Naive thymus-derived CD4-positive, alpha-beta T cell (primary cell): Measurements from ENCODE around the gene SPN. TPM values are rescaled to one million over a fixed set of nuclear protein-coding genes. Genes with fewer than 3 reads are reported as not detected.

Experiments used
- ATAC-seq: fragments of 150-1000 bp; cut with Tn5 transposase; 2 replicates; pipeline ENCODE4 v1.10.0; 2021; ENCODE audit warnings: mild to moderate bottlenecking, moderate library complexity
- CTCF ChIA-PET: fragments of 350-600 bp; sonication (Branson Sonifier 250); formaldehyde crosslinking; loops from one replicate; lab custom pipeline; 2021; ENCODE audit warnings: antibody characterized with exemption; lab: Charles Lee
- POLR2A ChIA-PET: fragments of 350-600 bp; sonication (Branson Sonifier 250); formaldehyde crosslinking; loops from one replicate; lab custom pipeline; 2021; ENCODE audit warnings: antibody characterized with exemption, inconsistent platforms; lab: Charles Lee
- DNase-seq, 9 donors: peaks; one replicate each; pipeline versions ENCODE4 v3.0.0 to v3.0.0-alpha.2; 2020 to 2022; ENCODE audit warnings: mixed read lengths in 1 of 9
- H3K27ac ChIP-seq: one replicate; pipeline ENCODE4 v1.7.0; 2013; ENCODE audit warnings: mild to moderate bottlenecking, low read depth, low read length, moderate library complexity
- H3K27me3 ChIP-seq, 2 donors: one replicate each; pipeline ENCODE4 v1.7.0; 2013; ENCODE audit warnings: low read length in 2 of 2, mild to moderate bottlenecking in 2 of 2, moderate library complexity in 2 of 2; ENCODE audit not compliant: control insufficient read depth in 2 of 2, insufficient read depth in 2 of 2
- H3K36me3 ChIP-seq, 3 experiments: 1 replicate in 2 of 3; 2 replicates in 1 of 3; pipeline ENCODE4 v1.7.0; 2013; ENCODE audit warnings: low read length in 3 of 3, mild to moderate bottlenecking in 3 of 3, moderate library complexity in 1 of 3; ENCODE audit not compliant: insufficient read depth in 3 of 3, control insufficient read depth in 2 of 3
- H3K4me1 ChIP-seq, 2 donors: one replicate each; pipeline ENCODE4 v1.7.0; 2013; ENCODE audit warnings: low read length in 2 of 2, mild to moderate bottlenecking in 2 of 2, moderate library complexity in 1 of 2; ENCODE audit not compliant: control insufficient read depth in 2 of 2, insufficient read depth in 2 of 2
- H3K4me3 ChIP-seq: 2 replicates; pipeline ENCODE4 v1.7.0; 2013; ENCODE audit warnings: mild to moderate bottlenecking, low read length
- H3K9me3 ChIP-seq, 3 experiments: 1 replicate in 2 of 3; 2 replicates in 1 of 3; pipeline ENCODE4 v1.7.0; 2013; ENCODE audit warnings: low read length in 3 of 3; ENCODE audit not compliant: control insufficient read depth in 2 of 3
- H3K27ac Mint-ChIP-seq, 9 donors: one replicate each; pipeline ENCODE4 v1.8.0; 2020 to 2022; ENCODE audit warnings: mixed read lengths in 9 of 9, mild to moderate bottlenecking in 8 of 9, moderate library complexity in 5 of 9, inconsistent platforms in 2 of 9
- H3K27me3 Mint-ChIP-seq, 5 donors: one replicate each; pipeline ENCODE4 v1.8.0; 2021 to 2022; ENCODE audit warnings: mixed read lengths in 5 of 5, mild to moderate bottlenecking in 1 of 5
- H3K36me3 Mint-ChIP-seq, 5 donors: one replicate each; pipeline ENCODE4 v1.8.0; 2020 to 2022; ENCODE audit warnings: mixed read lengths in 5 of 5, mild to moderate bottlenecking in 3 of 5, inconsistent platforms in 1 of 5
- H3K4me1 Mint-ChIP-seq, 7 donors: one replicate each; pipeline ENCODE4 v1.8.0; 2020 to 2022; ENCODE audit warnings: mixed read lengths in 7 of 7, mild to moderate bottlenecking in 3 of 7, inconsistent platforms in 1 of 7
- H3K4me3 Mint-ChIP-seq, 10 donors: one replicate each; pipeline ENCODE4 v1.8.0; 2020 to 2022; ENCODE audit warnings: mild to moderate bottlenecking in 10 of 10, mixed read lengths in 10 of 10, moderate library complexity in 6 of 10, inconsistent platforms in 2 of 10
- H3K9me3 Mint-ChIP-seq, 11 donors: one replicate each; pipeline ENCODE4 v1.8.0; 2020 to 2022; ENCODE audit warnings: mixed read lengths in 11 of 11, mild to moderate bottlenecking in 4 of 11, inconsistent platforms in 1 of 11, moderate library complexity in 1 of 11
- intact Hi-C, 2 donors: fragments of 100-400 bp; cut with micrococcal nuclease; formaldehyde crosslinking; loops; one replicate each; pipeline ENCODE4 v1.15.1; 2023
- polyA plus RNA-seq, 2 donors: library from polyadenylated mRNA; unstranded; fragments of 300-500 nt; fragmentation: Illumina TruSeq; gene quantifications; one replicate each; pipeline ENCODE4 v1.2.3, GENCODE V29; 2021
- total RNA-seq, 6 experiments: library from RNA in 5 of 6; stranded (reverse) in 5 of 6; gene quantifications; 1 replicate in 5 of 6; 2 replicates in 1 of 6; pipeline ENCODE4 v1.2.3 and lab custom pipeline; 2021 to 2026

Gene SPN
- total and polyA plus RNA-seq, 7 experiments from 2014 or later = 79.5 to 333 (median 124) TPM

- no peaks in the 10 kb centered on the region for H3K9me3 ChIP-seq
- H3K36me3 Mint-ChIP-seq = no peaks in the 10 kb centered on the region
- peaks cover 8 to 15% (median 12%) of the 10 kb centered on the region in 7 donors for H3K4me1 Mint-ChIP-seq
- no peaks in the 10 kb centered on the region for H3K27me3 ChIP-seq
- no peaks in the 10 kb centered on the region for H3K9me3 Mint-ChIP-seq
- H3K27me3 Mint-ChIP-seq = peaks cover 0 to 22% (median 0%) of the 10 kb centered on the region in 5 donors
- H3K36me3 ChIP-seq = no peaks in the 10 kb centered on the region
- no peak overlapping the region for H3K27ac Mint-ChIP-seq
- DNase-seq (no peak), ATAC-seq (no peak)
- no peak overlapping the region for H3K4me3 ChIP-seq
- POLR2A ChIA-PET = interaction anchor here (1.0 to 4.8 kb wide), 4 partner anchors 9 to 31 kb away, joined by 3 to 34 read pairs (median 3); no protein-coding TSS in a partner anchor
- H3K4me3 Mint-ChIP-seq = no peak overlapping the region
- intact Hi-C loops = no loop called here
- peaks cover 6% of the 10 kb centered on the region in 2 donors for H3K4me1 ChIP-seq
- H3K27ac ChIP-seq = no peak overlapping the region
- CTCF ChIA-PET = interaction anchor here (1.7 to 14.9 kb wide), 2 partner anchors 14 to 16 kb away, joined by 9 to 134 read pairs; no protein-coding TSS in a partner anchor
These were observed 51.3 kb downstream of the SPN start for GRCh38 chr16:29714396-29714795.

- ChIA-PET POLR2A (interaction anchor here (0.6 to 4.8 kb wide), 5 partner anchors 8 to 79 kb away, joined by 3 to 34 read pairs (median 3); no protein-coding TSS in a partner anchor), CTCF (interaction anchor here (1.7 to 14.9 kb wide), 2 partner anchors 15 kb away, joined by 9 to 134 read pairs; no protein-coding TSS in a partner anchor)
- H3K36me3 ChIP-seq = no peaks in the 10 kb centered on the region
- peaks cover 0 to 20% (median 0%) of the 10 kb centered on the region in 5 donors for H3K27me3 Mint-ChIP-seq
- H3K9me3 ChIP-seq = no peaks in the 10 kb centered on the region
- no peak for ATAC-seq
- no peak for DNase-seq
- H3K36me3 Mint-ChIP-seq = no peaks in the 10 kb centered on the region
- no peak overlapping the region for H3K27ac ChIP-seq
- H3K27me3 ChIP-seq = no peaks in the 10 kb centered on the region
- H3K9me3 Mint-ChIP-seq = no peaks in the 10 kb centered on the region
- H3K4me1 Mint-ChIP-seq = peaks cover 8 to 11% (median 9%) of the 10 kb centered on the region in 7 donors
- no peak overlapping the region for H3K27ac Mint-ChIP-seq
- peaks cover 3 to 6% of the 10 kb centered on the region in 2 donors for H3K4me1 ChIP-seq
- H3K4me3 ChIP-seq = no peak overlapping the region
- intact Hi-C loops = no loop called here
- H3K4me3 Mint-ChIP-seq = no peak overlapping the region
These were observed 51.9 kb downstream of the SPN start for GRCh38 chr16:29714972-29715371.

DNA sequence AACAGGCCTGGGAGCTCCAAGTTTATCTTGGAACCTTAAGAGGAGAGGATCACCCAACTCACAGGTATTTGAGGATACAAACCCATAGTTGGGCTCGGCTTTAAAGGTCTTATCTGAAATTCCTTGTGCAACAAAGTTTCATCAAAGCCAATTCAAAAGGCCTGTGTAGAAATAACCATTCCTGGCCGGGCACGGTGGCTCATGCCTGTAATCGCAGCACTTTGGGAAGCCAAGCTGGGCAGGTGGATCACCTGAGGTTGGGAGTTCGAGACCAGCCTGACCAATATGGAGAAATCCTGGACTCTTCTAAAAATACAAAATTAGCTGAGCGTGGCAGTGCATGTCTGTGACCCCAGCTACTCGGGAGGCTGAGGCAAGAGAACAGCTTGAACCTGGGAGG is 54.1 kb downstream of the SPN start:
- intact Hi-C loops = no loop called here
- Mint-ChIP-seq H3K4me3 (no peak overlapping the region), H3K27me3 (peaks cover 0 to 17% (median 0%) of the 10 kb centered on the region in 5 donors), H3K27ac (no peak overlapping the region), H3K9me3 (peaks cover 0 to 1% (median 0%) of the 10 kb centered on the region in 11 donors), H3K36me3 (no peaks in the 10 kb centered on the region), H3K4me1 (peaks cover 8 to 12% (median 11%) of the 10 kb centered on the region in 7 donors)
- Histone ChIP-seq H3K9me3 (no peaks in the 10 kb centered on the region), H3K27me3 (no peaks in the 10 kb centered on the region), H3K36me3 (no peaks in the 10 kb centered on the region), H3K27ac (no peak overlapping the region), H3K4me3 (no peak overlapping the region), H3K4me1 (no peaks in the 10 kb centered on the region)
- no peak for DNase-seq
- POLR2A ChIA-PET = interaction anchor here (0.7 to 4.8 kb wide), 3 partner anchors 16 to 29 kb away, joined by 3 to 34 read pairs (median 6); partner anchors contain the start of gene C16orf54
- ATAC-seq = no peak
- CTCF ChIA-PET = interaction anchor here (0.8 to 14.9 kb wide), 4 partner anchors 17 to 38 kb away, joined by 3 to 134 read pairs (median 3); no protein-coding TSS in a partner anchor

DNA sequence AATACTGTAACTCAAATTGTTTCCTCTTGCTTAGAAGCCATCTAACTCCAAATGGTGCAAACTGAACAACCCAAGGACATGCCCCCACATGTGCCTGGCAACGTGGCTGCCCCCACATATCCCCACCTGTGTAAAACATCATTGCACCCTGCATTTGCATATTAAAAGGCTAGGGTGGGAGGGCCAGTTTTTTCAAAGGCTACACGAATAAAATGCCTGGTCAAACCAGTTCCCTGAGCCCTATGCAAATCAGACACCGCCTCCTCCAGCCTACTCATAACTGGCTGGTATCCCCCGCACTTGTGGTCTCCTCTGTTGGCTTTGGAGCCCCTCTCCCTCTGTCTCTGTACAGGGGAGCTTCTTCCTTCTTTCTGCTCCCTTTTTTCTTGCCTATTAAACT is 56.0 kb downstream of the SPN start:
- Histone ChIP-seq H3K4me3 (no peak overlapping the region), H3K36me3 (no peaks in the 10 kb centered on the region), H3K9me3 (no peaks in the 10 kb centered on the region), H3K27me3 (no peaks in the 10 kb centered on the region), H3K27ac (no peak overlapping the region), H3K4me1 (no peaks in the 10 kb centered on the region)
- Mint-ChIP-seq H3K4me3 (peak overlapping the region in 1 of 10 donors; percentile 25), H3K36me3 (no peaks in the 10 kb centered on the region), H3K27ac (peak overlapping the region in 1 of 9 donors; percentile 29), H3K9me3 (peaks cover 0 to 1% (median 0%) of the 10 kb centered on the region in 11 donors), H3K27me3 (peaks cover 0 to 17% (median 0%) of the 10 kb centered on the region in 5 donors), H3K4me1 (peaks cover 10 to 16% (median 12%) of the 10 kb centered on the region in 7 donors)
- POLR2A ChIA-PET = interaction anchor here (0.6 to 1.4 kb wide), 2 partner anchors 19 to 25 kb away, joined by 3 to 4 read pairs; no protein-coding TSS in a partner anchor
- intact Hi-C loops = no loop called here
- CTCF ChIA-PET = interaction anchor here (0.6 to 14.9 kb wide), 4 partner anchors 19 to 561 kb away, joined by 3 to 134 read pairs (median 5); partner anchors contain the start of gene KIF22
- ATAC-seq = no peak
- no peak for DNase-seq

Other genes with a start within 250 kb of the SPN start
- gene BOLA2, start 208.9 kb upstream of the SPN start, total RNA-seq = 10 to 100 TPM in 4 of 5 experiments, 1 to 10 TPM in 1; 8.6 to 18.9 (median 11.5) TPM
- gene BOLA2, start 208.9 kb upstream of the SPN start, polyA plus RNA-seq = 10 to 100 TPM; 14.0 to 21.2 TPM
- 10 to 100 TPM; 19.6 to 46.5 (median 44.3) TPM for gene SLX1B, start 208.7 kb upstream of the SPN start, total RNA-seq
- 10 to 100 TPM in 1 of 2 donors, 1 to 10 TPM in 1; 3.4 to 11.9 TPM for gene SLX1B, start 208.7 kb upstream of the SPN start, polyA plus RNA-seq
- 1 to 10 TPM; 2.0 to 9.1 (median 6.0) TPM for gene SULT1A4, start 203.3 kb upstream of the SPN start, total RNA-seq
- gene SULT1A4, start 203.3 kb upstream of the SPN start, polyA plus RNA-seq = 1 to 10 TPM in 1 of 2 donors, not detected in 1; 1.4 TPM
- 100 to 1,000 TPM in 2 of 5 experiments, 10 to 100 TPM in 3; 73.1 to 189 (median 88.3) TPM for gene NPIPB12, start 156.8 kb upstream of the SPN start, total RNA-seq
- gene NPIPB12, start 156.8 kb upstream of the SPN start, polyA plus RNA-seq = 1 to 10 TPM; 3.7 to 9.5 TPM
- gene QPRT, start 15.9 kb downstream of the SPN start, total RNA-seq = 1 to 10 TPM in 3 of 5 experiments, under 1 TPM in 2; 0.57 to 6.5 (median 1.4) TPM
- under 1 TPM; 0.54 to 0.66 TPM for gene QPRT, start 15.9 kb downstream of the SPN start, polyA plus RNA-seq
- 100 to 1,000 TPM in 4 of 5 experiments, 10 to 100 TPM in 1; 63.9 to 228 (median 151) TPM for gene C16orf54, start 82.7 kb downstream of the SPN start, total RNA-seq
- gene C16orf54, start 82.7 kb downstream of the SPN start, polyA plus RNA-seq = 10 to 100 TPM; 43.2 to 44.1 TPM
- gene ZG16, start 115.0 kb downstream of the SPN start, total RNA-seq = not detected
- gene ZG16, start 115.0 kb downstream of the SPN start, polyA plus RNA-seq = not detected
- gene KIF22, start 127.5 kb downstream of the SPN start, total RNA-seq = 100 to 1,000 TPM in 1 of 5 experiments, 10 to 100 TPM in 4; 62.5 to 141 (median 81.3) TPM
- 10 to 100 TPM; 36.9 to 50.7 TPM for gene KIF22, start 127.5 kb downstream of the SPN start, polyA plus RNA-seq
- 100 to 1,000 TPM; 192 to 424 (median 259) TPM for gene MAZ, start 143.3 kb downstream of the SPN start, total RNA-seq
- gene MAZ, start 143.3 kb downstream of the SPN start, polyA plus RNA-seq = 10 to 100 TPM; 36.9 to 44.5 TPM
- gene PRRT2, start 148.9 kb downstream of the SPN start, total RNA-seq = 1 to 10 TPM; 1.9 to 4.6 (median 2.8) TPM
- under 1 TPM in 1 of 2 donors, not detected in 1; 0.07 TPM for gene PRRT2, start 148.9 kb downstream of the SPN start, polyA plus RNA-seq
- gene PAGR1, start 152.9 kb downstream of the SPN start, total RNA-seq = 10 to 100 TPM; 17.5 to 42.0 (median 25.7) TPM
- gene PAGR1, start 152.9 kb downstream of the SPN start, polyA plus RNA-seq = 10 to 100 TPM; 54.0 to 62.6 TPM
- gene MVP, start 157.2 kb downstream of the SPN start, total RNA-seq = 100 to 1,000 TPM; 130 to 221 (median 150) TPM
- 100 to 1,000 TPM; 118 to 183 TPM for gene MVP, start 157.2 kb downstream of the SPN start, polyA plus RNA-seq
- gene CDIPT, start 200.0 kb downstream of the SPN start, total RNA-seq = 10 to 100 TPM; 36.5 to 92.0 (median 69.9) TPM
- gene CDIPT, start 200.0 kb downstream of the SPN start, polyA plus RNA-seq = 100 to 1,000 TPM in 1 of 2 donors, 10 to 100 TPM in 1; 96.3 to 127 TPM
- under 1 TPM in 1 of 5 experiments, not detected in 4; 0.19 TPM for gene SEZ6L2, start 236.3 kb downstream of the SPN start, total RNA-seq
- not detected for gene SEZ6L2, start 236.3 kb downstream of the SPN start, polyA plus RNA-seq
- gene ASPHD1, start 237.2 kb downstream of the SPN start, total RNA-seq = under 1 TPM in 1 of 5 experiments, not detected in 4; 0.27 TPM
- gene ASPHD1, start 237.2 kb downstream of the SPN start, polyA plus RNA-seq = not detected